ENCODE results near the gene MFAP4.

The MFAP4 gene

GRCh38 chr17:19409509-19409908, 22.5 kb upstream of the MFAP4 start:
- DNase-seq = no peak

GRCh38 chr17:19409066-19409465, 22.1 kb upstream of the MFAP4 start:
- no peak for DNase-seq

GRCh38 chr17:19408346-19408710, 21.3 kb upstream of the MFAP4 start:
- no peak for DNase-seq

GRCh38 chr17:19407601-19408345, 20.8 kb upstream of the MFAP4 start:
- DNase-seq = no peak

- no peak for DNase-seq
Measured at GRCh38 chr17:19405114-19405513, 18.1 kb upstream of the MFAP4 start.

GRCh38 chr17:19404264-19404663, 17.3 kb upstream of the MFAP4 start:
- no peak for DNase-seq

- no peak for DNase-seq
Measured at GRCh38 chr17:19403021-19403420, 16.0 kb upstream of the MFAP4 start.

GRCh38 chr17:19402171-19402570, 15.2 kb upstream of the MFAP4 start:
- no peak for DNase-seq

GRCh38 chr17:19401321-19402010, 14.5 kb upstream of the MFAP4 start:
- DNase-seq = no peak

- DNase-seq = no peak
Measured at GRCh38 chr17:19399750-19400450, 12.9 kb upstream of the MFAP4 start.

GRCh38 chr17:19398301-19399181, 11.6 kb upstream of the MFAP4 start:
- DNase-seq = peak; percentile 76

- DNase-seq = no peak
Measured at GRCh38 chr17:19397556-19398041, 10.6 kb upstream of the MFAP4 start.

- no peak for DNase-seq
Measured at GRCh38 chr17:19392303-19392702, 5.3 kb upstream of the MFAP4 start.

GRCh38 chr17:19391432-19391831, 4.4 kb upstream of the MFAP4 start:
- no peak for DNase-seq

GRCh38 chr17:19390951-19391350, 4.0 kb upstream of the MFAP4 start:
- DNase-seq = no peak

- no peak for DNase-seq
Measured at GRCh38 chr17:19388791-19389785, 2.1 kb upstream of the MFAP4 start.

GRCh38 chr17:19387921-19388521, 1.0 kb upstream of the MFAP4 start:
- DNase-seq = no peak

GRCh38 chr17:19386051-19386929, 700 bp downstream of the MFAP4 start:
- no peak for DNase-seq

- no peak for DNase-seq
Measured at GRCh38 chr17:19385521-19385983, 1.4 kb downstream of the MFAP4 start.
